ENCODE data around the gene ZNF22. TPM values are rescaled to one million over a fixed set of nuclear protein-coding genes. Genes with fewer than 3 reads are reported as not detected.

ZNF22 gene
- total and polyA plus RNA-seq, 8 donors = 0.58 to 39.8 (median 15.9) TPM

DNA sequence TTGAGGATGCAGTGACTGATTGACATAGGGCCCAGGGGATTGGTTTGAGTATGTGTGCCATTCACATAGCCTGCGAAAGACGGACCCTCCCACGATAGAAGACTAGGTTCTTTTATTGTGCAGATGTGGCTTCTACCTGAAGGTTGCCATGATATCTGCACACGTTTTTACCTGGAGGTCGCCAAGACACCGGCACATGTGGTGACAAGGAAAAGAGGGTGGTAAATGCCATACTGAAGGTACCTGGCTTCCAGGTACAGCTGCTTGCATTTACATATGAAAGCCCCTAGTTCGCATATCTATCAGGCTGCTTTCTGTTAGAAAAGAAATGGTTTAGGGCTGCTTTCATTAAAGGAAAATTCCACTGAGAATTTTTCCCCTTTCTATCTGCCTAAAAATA lies 43.6 kb downstream of the ZNF22 start:
- no peak for TF ChIP-seq CTCF (IDR thresholded peaks at IDR 0.05)
- no peak for TF ChIP-seq EP300 (IDR thresholded peaks at IDR 0.05)
- no peak for TF ChIP-seq POLR2A (IDR thresholded peaks at IDR 0.05)
- no peak for TF ChIP-seq POLR2AphosphoS5 (IDR thresholded peaks at IDR 0.05)
- Histone ChIP-seq H3K36me3 (no peaks in the 10 kb centered on the region), H3K27me3 (no peaks in the 10 kb centered on the region), H3K4me1 (no peaks in the 10 kb centered on the region), H3K4me3 (no peak overlapping the region), H3K27ac (no peak overlapping the region), H3K9me3 (no peaks in the 10 kb centered on the region)
- intact Hi-C loops (cut with DNase I; ENCODE audit: low total_unique reads) = no loop called here
- WGBS, 5 donors = 47 to 66% (median 53%) methylated on average over 7 of the region's 7 CpGs
- no peak for DNase-seq

DNA sequence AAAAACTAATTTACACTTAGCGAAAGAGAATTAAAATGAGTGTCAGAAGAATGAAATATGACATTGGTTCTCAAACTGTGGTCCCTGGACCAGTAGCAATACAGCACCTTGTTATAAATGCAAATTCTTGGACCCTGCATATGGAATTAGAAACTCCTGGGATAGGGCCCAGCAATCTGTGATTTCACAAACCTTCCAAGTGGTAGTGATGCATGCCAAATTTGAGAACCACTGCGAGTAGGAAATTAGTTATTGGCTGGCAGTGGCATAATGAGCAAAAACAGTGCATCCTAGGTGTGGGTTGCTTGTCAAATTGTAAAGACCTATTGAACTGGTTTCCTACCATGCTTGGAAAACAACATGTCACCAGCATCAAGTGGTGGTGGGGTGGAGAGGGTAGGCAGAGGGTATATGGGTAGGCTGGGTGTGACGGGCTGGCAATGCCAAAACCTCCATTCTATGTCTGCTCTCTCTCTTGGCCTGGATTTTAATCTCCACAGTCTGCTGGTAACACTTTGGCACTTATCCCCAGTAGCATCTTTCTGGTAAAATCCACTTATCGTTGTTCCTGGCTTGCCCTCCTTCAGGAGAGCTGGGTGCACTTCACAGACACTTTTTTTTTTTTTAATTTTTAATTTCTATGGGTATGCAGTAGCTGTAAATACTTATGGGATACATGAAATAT lies 50.0 kb downstream of the ZNF22 start:
- intact Hi-C loops (cut with DNase I; ENCODE audit: low total_unique reads) = no loop called here
- Histone ChIP-seq H3K27me3 (no peaks in the 10 kb centered on the region), H3K9me3 (no peaks in the 10 kb centered on the region), H3K36me3 (no peaks in the 10 kb centered on the region), H3K4me1 (no peaks in the 10 kb centered on the region), H3K4me3 (no peak overlapping the region), H3K27ac (no peak overlapping the region)
- no peak for DNase-seq
- no peak for TF ChIP-seq CTCF (IDR thresholded peaks at IDR 0.05)
- no peak for TF ChIP-seq EP300 (IDR thresholded peaks at IDR 0.05)
- TF ChIP-seq POLR2AphosphoS5 (IDR thresholded peaks at IDR 0.05) = no peak
- TF ChIP-seq POLR2A (IDR thresholded peaks at IDR 0.05) = no peak
- WGBS, 5 donors = 70 to 81% (median 71%) methylated on average over 4 of the region's 4 CpGs

DNA sequence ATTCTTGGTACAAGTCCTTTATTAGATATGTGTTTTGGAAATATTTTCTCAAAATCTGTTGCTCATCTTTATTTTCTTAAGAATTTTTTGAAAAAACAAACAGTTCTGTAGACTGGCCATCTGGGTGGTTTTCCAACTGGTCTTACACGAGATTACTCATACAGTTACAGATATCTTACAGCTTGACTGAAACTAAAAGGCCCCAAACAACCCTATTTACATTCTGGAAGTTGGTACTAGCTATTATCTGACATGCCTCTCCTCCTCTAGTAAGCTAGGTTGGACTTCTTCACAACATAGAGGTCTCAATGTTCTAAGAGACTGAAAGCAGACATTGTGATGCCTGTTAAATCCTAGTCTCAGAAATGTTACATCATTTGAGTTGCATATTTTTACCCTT lies 52.0 kb downstream of the ZNF22 start:
- TF ChIP-seq POLR2AphosphoS5 (IDR thresholded peaks at IDR 0.05) = no peak
- no peak for TF ChIP-seq EP300 (IDR thresholded peaks at IDR 0.05)
- TF ChIP-seq POLR2A (IDR thresholded peaks at IDR 0.05) = no peak
- no peak for TF ChIP-seq CTCF (IDR thresholded peaks at IDR 0.05)
- WGBS, 5 donors = 34 to 58% (median 44%) methylated on average over 1 of the region's 1 CpG
- Histone ChIP-seq H3K27ac (no peak overlapping the region), H3K27me3 (no peaks in the 10 kb centered on the region), H3K36me3 (no peaks in the 10 kb centered on the region), H3K4me3 (no peak overlapping the region), H3K4me1 (no peaks in the 10 kb centered on the region), H3K9me3 (no peaks in the 10 kb centered on the region)
- intact Hi-C loops (cut with DNase I; ENCODE audit: low total_unique reads) = no loop called here
- no peak for DNase-seq

GRCh38 chr10:45053569-45054100 lies 52.9 kb downstream of the ZNF22 start:
- intact Hi-C loops (cut with DNase I; ENCODE audit: low total_unique reads) = no loop called here
- 79 to 90% (median 85%) methylated on average over 1 of the region's 1 CpG for WGBS, 5 donors

More at GRCh38 chr10:45053569-45054100, 52.9 kb downstream of the ZNF22 start:
- no peaks in the 10 kb centered on the region for H3K36me3 ChIP-seq
- H3K27me3 ChIP-seq = no peaks in the 10 kb centered on the region
- H3K9me3 ChIP-seq = no peaks in the 10 kb centered on the region
- H3K27ac ChIP-seq = no peak overlapping the region
- no peak for TF ChIP-seq POLR2AphosphoS5 (IDR thresholded peaks at IDR 0.05)
- TF ChIP-seq EP300 (IDR thresholded peaks at IDR 0.05) = no peak
- no peak for TF ChIP-seq CTCF (IDR thresholded peaks at IDR 0.05)
- TF ChIP-seq POLR2A (IDR thresholded peaks at IDR 0.05) = no peak
- H3K4me1 ChIP-seq = no peaks in the 10 kb centered on the region
- no peak for DNase-seq
- no peak overlapping the region for H3K4me3 ChIP-seq

Other genes with a start within 250 kb of the ZNF22 start
- 10 to 100 TPM in 1 of 5 donors, 1 to 10 TPM in 1, not detected in 3; 1.3 to 30.4 TPM for gene TMEM72, start 89.6 kb upstream of the ZNF22 start, total RNA-seq
- under 1 TPM in 1 of 3 donors, not detected in 2; 0.13 TPM for gene TMEM72, start 89.6 kb upstream of the ZNF22 start, polyA plus RNA-seq
- gene RASSF4, start 41.1 kb upstream of the ZNF22 start, total RNA-seq = 10 to 100 TPM in 4 of 5 donors, 1 to 10 TPM in 1; 7.8 to 74.5 (median 22.7) TPM
- 10 to 100 TPM in 2 of 3 donors, 1 to 10 TPM in 1; 7.8 to 13.7 (median 10.4) TPM for gene RASSF4, start 41.1 kb upstream of the ZNF22 start, polyA plus RNA-seq
- 10 to 100 TPM in 4 of 5 donors, 1 to 10 TPM in 1; 9.8 to 72.9 (median 29.0) TPM for gene DEPP1, start 22.1 kb upstream of the ZNF22 start, total RNA-seq
- gene DEPP1, start 22.1 kb upstream of the ZNF22 start, polyA plus RNA-seq = 10 to 100 TPM; 24.4 to 65.1 (median 42.0) TPM

All from stomach (tissue), 9 donors.